Endothelial cell of hepatic sinusoid (primary cell): ENCODE results near the gene PLEKHG7.
"Not testable (repeated sequence)": the region's sequence is repeated elsewhere in the genome, so short reads cannot be mapped to it uniquely, and the experiment has no call there.

Source experiments
- in situ Hi-C: cut with HindIII; loops from 2 replicates; pipeline ENCODE4 v1.10.0; 2017; ENCODE audit warnings: low sequenced_read_pairs

Gene PLEKHG7

GRCh38 chr12:92702754-92703679 is at the start of gene PLEKHG7:
PLEKHG7 (plus strand) TSS chr12:92702989; CDS start chr12:92706632, 3,643 bp downstream.
- in situ Hi-C loops = no loop called here

GRCh38 chr12:92654256-92654655 is 48.5 kb upstream of the PLEKHG7 start:
- in situ Hi-C loops = not testable (repeated sequence)

GRCh38 chr12:92654929-92655328 is 47.9 kb upstream of the PLEKHG7 start:
- in situ Hi-C loops = loop anchor here (5.0 kb wide), 1 partner anchor 77 kb away; no protein-coding TSS in a partner anchor

GRCh38 chr12:92656911-92657310 is 45.9 kb upstream of the PLEKHG7 start:
- in situ Hi-C loops = loop anchor here (5.0 kb wide), 1 partner anchor 75 kb away; no protein-coding TSS in a partner anchor

GRCh38 chr12:92657770-92658169 is 45.0 kb upstream of the PLEKHG7 start:
- in situ Hi-C loops = loop anchor here (5.0 kb wide), 1 partner anchor 75 kb away; no protein-coding TSS in a partner anchor

GRCh38 chr12:92658611-92659010 is 44.2 kb upstream of the PLEKHG7 start:
- in situ Hi-C loops = loop anchor here (5.0 kb wide), 1 partner anchor 74 kb away; no protein-coding TSS in a partner anchor

DNA sequence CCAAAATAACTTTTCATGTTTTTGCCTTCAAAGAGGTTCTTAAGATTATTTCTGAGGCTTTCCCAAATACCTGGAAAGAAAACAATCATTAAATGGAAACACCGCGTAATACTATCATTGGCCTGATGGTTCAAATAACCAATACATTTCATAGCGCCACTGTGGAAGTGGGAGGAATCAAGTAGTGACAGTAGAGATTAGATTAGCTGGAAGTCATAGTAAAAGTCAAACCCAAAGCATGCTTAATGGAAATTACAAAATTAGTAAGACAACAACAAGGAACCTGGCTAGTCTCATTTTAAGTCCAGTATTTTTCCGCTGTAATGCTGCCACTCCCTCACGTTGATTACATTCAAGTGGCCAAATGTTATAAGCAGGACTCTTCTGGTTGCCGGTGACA is 41.5 kb upstream of the PLEKHG7 start:
- in situ Hi-C loops = no loop called here

GRCh38 chr12:92665496-92665895 is 37.3 kb upstream of the PLEKHG7 start:
- in situ Hi-C loops = no loop called here

GRCh38 chr12:92668739-92669138 is 34.0 kb upstream of the PLEKHG7 start:
- in situ Hi-C loops = no loop called here

DNA sequence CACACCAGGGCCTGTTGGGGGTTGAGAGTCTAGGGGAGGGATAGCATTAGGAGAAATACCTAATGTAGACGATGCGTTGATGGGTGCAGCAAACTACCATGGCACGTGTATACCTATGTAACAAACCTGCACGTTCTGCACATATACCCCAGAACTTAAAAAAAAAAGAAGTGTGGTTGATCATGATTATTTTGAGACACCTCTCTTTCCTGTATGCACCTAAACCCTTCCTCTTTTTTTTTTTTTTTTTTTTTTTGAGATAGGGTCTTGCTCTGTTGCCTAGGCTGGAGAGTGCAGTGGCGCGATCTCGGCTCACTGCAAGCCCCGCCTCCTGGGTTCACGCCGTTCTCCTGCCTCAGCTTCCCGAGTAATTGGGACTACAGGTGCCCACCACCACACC is 31.3 kb upstream of the PLEKHG7 start:
- in situ Hi-C loops = not testable (repeated sequence)

GRCh38 chr12:92673756-92674155 is 29.0 kb upstream of the PLEKHG7 start:
- in situ Hi-C loops = no loop called here

GRCh38 chr12:92674500-92674899 is 28.3 kb upstream of the PLEKHG7 start:
- in situ Hi-C loops = no loop called here

DNA sequence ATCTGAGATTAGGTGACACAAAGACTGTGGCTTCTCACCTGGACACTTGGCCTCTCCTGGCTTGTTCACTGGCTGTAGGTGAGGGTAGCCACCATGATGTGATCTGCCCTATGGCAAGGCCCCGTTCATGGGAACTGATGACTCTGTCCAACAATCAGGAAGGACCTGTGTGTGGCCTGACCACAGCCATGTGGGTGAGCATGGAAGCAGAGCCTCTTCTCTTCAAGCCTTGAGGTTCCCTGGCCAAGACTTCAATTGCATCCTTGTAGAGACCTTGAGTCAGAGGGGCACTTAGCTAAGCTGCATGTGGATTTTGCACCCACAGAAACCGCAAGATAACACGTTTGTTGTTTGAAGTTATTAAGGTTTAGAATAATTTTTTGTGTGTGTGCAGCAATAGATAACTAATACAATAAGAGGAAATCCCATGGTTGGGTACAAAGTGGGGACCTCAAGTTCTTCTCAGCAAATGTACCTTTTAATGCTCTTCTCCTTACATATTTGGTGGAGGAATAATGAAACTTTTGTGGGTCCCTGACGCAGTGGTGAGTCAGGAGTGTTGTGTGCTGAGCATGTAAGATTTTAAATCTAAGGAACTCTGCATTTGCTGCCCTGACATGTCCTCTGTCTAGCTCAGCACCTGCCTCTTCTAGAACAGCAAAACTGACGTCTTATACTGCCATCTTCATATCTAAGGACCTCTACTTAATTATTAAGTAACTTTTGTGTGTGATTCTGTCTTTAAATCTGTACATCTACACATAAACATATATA is 27.5 kb upstream of the PLEKHG7 start:
- in situ Hi-C loops = no loop called here

DNA sequence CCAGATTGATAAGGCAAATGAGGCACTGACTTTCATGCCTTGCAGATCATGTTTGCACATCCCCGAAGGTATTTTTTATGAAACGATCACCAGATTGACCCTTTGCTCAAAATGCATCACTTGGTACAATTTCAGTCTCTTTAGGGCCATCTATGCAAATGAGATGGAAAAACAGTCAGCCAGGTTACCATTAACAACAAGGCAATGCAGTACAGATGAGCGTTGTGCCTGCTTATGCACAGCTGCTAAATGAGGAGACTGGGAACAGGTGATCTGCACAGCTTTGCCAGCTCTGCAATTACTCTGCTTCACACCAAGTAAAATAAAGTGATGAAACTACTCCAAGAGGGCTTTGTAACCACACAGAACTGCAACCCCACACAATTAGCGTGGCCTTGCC is 26.1 kb upstream of the PLEKHG7 start:
- in situ Hi-C loops = no loop called here

DNA sequence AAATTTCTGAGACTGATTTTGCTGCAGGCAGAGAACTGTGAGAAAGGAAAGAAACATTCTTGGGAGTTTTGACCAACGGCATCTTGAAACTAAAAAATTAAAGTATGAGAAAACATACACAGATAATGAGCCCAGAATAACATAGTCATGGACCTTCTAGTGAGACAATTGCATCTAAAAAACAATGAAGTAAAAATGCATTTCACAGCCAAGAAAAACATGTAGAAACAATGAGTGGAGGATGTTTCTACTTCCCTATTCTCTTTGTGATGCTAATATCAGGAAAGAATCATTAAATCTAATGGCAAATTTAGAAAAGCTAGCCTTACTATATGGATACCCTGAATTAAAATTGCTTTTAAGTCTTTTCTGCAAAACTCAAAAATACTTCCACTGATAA is 12.2 kb upstream of the PLEKHG7 start:
- in situ Hi-C loops = no loop called here

DNA sequence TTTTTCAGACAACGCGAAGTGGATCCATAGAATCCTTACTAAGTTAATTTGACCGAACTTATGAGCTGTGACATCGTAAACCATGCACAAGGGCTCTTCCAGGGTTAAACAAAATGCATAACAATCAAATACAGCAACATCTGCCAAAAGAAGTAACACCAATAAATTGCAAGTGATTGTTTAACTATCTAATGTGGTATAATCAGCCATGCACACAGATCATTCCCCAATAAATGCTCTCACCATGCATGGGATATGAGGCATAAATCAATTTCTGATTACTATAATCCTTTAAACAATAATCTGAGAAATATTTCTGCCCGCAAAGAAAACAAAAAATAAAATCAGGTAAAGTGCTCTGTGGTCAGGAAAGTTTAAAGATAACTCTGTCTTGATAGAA is 7.7 kb upstream of the PLEKHG7 start:
- in situ Hi-C loops = no loop called here

GRCh38 chr12:92695577-92695976 is 7.2 kb upstream of the PLEKHG7 start:
- in situ Hi-C loops = no loop called here

DNA sequence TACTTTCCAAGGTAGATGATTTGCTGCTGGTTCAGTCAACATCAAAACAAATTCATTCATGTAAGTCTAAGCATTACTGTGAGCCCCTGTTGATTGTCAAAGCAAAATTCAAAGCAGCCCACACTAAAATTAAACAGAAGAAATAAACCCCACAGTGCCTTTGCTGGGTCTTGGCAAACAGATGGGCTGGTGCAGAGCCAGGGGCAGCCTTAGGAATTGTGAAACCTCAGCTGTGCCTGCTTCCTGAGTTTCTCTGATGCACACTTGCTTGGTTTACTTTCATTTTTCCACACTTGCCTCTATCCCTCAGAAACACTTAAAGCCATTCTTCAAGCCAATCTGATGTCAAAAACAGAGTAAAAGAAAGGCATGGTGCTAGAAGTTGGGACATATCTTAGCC is 6.6 kb upstream of the PLEKHG7 start:
- in situ Hi-C loops = no loop called here

DNA sequence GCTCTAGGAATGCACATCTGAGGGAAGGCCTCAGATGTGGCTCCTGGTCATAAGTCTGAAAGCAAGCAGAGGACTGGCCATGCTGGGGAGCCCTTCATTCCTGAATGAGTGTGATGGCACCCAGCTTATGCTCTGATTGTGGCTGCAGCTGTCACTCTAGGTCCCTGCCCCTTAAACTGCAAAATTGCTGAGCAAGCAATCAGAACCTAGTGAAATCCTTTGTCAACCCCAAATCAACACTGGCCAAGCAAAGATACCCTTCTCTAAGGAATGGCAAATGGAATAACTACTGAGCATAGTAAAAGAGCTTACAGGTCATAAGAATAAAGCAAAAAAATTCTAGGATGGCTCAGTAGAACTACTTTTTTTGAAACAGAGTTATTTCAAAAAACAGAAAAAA is 4.3 kb upstream of the PLEKHG7 start:
- in situ Hi-C loops = no loop called here

GRCh38 chr12:92701441-92701840 is 1.3 kb upstream of the PLEKHG7 start:
- in situ Hi-C loops = no loop called here

GRCh38 chr12:92703786-92704185 is 997 bp downstream of the PLEKHG7 start:
- in situ Hi-C loops = no loop called here

DNA sequence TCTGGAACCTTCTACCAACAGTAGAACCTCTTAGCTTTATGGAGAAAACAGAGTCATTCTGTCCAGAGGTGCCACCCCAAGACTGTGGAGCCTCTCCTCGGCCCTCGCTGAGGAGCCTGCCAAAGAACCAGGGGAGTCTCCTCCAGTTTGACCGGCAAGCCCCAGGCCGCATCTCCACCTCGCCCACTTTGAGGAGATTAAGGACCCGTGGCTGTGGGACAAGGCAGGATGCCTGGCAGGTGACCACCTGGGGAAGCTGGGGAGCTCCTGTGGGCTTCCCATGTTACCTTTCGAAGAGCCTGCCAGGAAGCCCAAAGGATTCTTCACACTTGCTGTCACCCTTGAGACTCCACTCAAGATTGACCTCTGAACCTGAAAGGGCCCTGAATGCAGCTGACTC is 3.8 kb downstream of the PLEKHG7 start:
- in situ Hi-C loops = no loop called here
